GM15510 (cell line): ENCODE measurements around the gene WDR47.

ENCODE experiments used
- POLR2A ChIP-seq: IDR thresholded peaks from 3 replicates; pipeline ENCODE4 v1.6.1; 2011; ENCODE audit warnings: borderline replicate concordance; ENCODE audit not compliant: insufficient read length; ENCODE audit errors: extremely low read depth

The WDR47 gene

GRCh38 chr1:109025694-109026093 is 16.2 kb downstream of the WDR47 start:
- TF ChIP-seq POLR2A = no peak

- TF ChIP-seq POLR2A = no peak
These were observed 17.3 kb downstream of the WDR47 start for GRCh38 chr1:109024646-109025045.

DNA sequence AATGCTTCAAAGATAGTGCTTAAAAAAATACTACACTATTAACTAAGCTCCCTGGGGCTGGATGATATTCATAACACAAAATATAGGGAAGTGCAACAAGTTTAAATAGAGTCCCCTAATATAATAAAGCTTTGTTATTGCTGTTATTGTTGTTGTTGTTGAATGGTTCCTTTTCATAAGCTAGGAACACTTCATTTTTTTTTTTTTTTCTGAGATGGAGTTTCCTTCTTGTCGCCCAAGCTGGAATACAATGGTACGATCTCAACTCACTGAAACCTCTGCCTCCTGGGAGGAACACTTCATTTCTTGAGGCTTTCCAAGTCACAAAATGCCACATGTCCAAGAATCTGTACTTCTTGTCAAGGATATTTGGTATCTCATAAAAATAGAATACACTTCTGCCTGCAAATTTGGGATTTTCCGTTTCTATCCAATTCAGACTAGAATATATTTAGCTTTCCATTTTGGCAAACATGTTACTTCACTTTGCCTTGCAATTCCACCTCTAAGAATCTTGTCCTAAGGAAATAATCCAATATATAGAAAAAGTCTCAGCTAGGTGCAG is 21.1 kb downstream of the WDR47 start:
- no peak for TF ChIP-seq POLR2A

DNA sequence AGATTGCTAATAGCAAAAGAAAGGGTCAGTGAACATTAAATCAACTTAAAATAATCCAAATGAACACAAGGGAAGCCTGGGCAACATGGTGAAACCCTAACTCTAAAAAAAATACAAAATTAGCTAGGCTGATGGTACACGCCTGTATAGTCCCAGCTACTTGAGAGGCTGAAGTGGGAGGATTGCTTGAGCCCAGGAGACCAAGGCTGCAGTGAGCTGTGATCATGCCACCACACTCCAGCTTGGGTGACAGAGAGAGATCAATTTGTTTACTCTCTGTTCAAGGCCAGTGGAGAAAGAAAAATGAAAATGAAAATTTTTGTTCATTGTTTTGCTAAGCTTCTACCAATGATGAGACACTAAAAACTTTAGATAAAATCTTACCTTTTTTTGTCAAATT is 24.8 kb downstream of the WDR47 start:
- TF ChIP-seq POLR2A = no peak

DNA sequence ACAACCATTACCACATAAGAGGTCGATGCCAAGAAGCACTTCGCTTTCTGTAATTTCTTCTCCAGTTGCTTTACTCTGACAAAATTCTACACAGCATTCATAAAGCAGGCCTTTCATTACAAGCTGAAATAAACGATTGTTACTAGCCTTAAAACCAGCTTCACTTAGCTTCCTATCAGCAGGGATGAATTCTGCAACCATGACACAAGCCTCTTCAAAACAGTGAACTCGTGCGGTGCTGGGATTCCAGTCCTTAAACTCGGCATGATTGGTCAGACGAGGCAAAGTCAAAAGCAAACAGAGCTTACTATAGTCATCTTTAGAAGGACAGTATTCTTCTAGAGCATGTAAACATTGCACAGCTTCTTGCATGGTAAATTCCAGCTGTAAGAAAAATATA is 30.6 kb downstream of the WDR47 start:
- TF ChIP-seq POLR2A = no peak

DNA sequence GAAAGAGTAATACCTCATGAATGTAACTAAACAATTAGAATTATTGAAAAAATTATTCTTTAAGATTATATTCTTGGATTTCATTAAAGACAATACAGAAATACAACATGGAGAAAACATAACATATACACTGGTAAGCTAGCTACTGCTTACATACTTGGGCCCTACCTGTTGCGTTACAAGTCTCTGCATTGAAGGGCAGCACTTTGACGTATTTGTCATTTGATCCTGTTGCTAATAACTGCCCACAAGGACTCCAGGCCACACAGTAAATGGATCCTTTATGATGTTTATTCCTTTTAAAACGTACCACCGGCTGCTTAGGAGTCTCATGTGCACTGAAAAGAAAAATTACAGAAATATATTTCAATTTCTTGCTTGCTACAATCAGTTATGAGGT is 58.8 kb downstream of the WDR47 start:
- TF ChIP-seq POLR2A = no peak

DNA sequence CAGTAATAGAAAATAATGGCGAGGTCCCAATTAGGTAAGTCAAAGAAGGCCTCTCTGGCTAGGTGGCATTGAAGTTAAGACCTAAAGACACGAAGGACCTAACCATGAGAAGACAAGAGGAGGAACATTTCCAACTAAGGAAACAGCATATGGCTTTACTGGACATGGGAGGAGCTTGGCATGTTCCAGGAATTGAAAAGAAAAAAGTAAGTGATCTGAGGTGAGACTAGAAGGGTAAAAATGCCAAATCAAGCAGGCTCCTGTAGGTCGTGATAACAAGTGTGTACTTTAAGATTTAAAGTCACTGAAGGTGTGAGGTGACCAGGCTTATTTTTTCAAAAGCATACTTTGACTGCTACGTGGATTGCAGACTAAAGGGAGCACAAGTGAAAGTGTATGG is 65.2 kb downstream of the WDR47 start:
- TF ChIP-seq POLR2A = no peak

- no peak for TF ChIP-seq POLR2A
These were observed 69.0 kb downstream of the WDR47 start for GRCh38 chr1:108972951-108973350.

DNA sequence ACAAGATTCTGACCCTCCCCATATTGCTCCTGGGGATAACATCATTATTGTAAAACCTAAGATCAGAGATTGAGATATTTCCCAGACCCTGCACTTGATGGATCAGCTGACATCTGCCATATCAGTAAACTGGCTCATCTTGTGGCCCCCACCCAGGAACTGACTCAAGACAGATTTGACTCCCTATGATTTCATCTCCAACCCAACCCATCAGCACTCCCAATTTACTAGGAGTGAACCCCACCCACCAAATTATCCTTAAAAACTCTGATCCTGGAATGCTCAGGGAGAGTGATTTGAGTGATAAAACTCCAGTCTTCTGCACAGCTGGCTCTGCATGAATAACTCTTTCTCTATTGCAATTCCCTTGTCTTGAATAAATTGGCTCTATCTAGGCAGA is 72.6 kb downstream of the WDR47 start:
- TF ChIP-seq POLR2A = no peak

- TF ChIP-seq POLR2A = peak; percentile 84
These were observed 78.7 kb downstream of the WDR47 start, which contains the start of gene CLCC1 for GRCh38 chr1:108963052-108963686. Gene CLCC1 (minus strand): TSS chr1:108963484. CDS start chr1:108950437, 13,047 bp downstream.

GRCh38 chr1:108962681-108963051 is 79.2 kb downstream of the WDR47 start:
- TF ChIP-seq POLR2A = no peak

DNA sequence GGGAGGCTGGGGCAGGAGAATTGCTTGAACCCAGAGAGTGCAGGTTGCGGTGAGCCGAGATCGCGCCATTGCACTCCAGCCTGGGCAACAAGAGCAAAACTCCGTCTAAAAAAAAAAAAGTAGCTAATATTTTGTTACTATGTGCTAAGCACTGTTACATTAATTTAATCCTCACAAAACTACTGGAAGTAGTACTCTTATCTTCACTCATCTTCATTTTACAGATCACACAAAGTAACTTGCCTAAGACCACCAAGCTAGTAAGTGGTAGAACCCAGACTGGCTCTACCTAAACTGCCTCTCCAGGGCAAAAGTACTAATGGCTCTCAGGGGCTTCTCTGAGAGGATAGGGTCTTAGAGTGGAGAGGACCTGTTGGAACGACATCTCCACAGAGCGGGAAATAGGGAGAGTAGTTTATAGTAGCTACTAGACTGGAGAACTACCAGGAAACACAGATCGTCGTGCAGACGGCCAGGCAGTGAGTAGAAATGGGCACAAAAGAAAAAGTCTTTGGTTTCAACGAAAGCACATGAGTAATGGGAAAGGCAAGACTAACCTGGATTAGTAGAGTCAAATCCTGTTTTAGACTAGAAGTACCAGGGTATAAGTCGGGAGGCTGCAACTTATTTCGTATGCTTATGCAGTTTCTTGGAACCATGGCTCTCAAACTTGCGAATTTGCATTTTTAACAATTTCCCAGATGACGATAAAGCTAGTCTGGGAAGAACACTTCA is 80.0 kb downstream of the WDR47 start:
- no peak for TF ChIP-seq POLR2A

GRCh38 chr1:108961198-108961597 is 80.7 kb downstream of the WDR47 start:
- TF ChIP-seq POLR2A = no peak

GRCh38 chr1:108960719-108961118 is 81.2 kb downstream of the WDR47 start:
- no peak for TF ChIP-seq POLR2A

DNA sequence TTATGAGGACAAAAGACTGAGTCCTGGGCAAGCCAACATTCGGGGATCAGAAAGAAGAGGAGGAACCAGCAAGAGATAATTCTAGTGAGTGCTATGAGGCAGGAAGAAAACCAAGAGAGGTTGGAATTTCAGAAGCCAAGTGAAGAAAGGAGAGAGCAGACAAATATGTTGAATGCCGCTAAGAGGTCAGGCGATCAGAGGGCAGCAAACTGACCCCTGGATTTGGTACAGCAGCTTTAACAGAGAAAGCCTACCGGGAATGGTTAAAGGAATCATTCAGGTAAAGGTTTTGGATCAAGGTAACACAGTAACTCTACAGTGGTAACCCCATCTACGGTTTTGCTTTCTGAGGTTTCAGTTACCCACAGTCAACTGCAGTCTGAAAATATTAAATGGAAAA is 84.0 kb downstream of the WDR47 start:
- TF ChIP-seq POLR2A = no peak

DNA sequence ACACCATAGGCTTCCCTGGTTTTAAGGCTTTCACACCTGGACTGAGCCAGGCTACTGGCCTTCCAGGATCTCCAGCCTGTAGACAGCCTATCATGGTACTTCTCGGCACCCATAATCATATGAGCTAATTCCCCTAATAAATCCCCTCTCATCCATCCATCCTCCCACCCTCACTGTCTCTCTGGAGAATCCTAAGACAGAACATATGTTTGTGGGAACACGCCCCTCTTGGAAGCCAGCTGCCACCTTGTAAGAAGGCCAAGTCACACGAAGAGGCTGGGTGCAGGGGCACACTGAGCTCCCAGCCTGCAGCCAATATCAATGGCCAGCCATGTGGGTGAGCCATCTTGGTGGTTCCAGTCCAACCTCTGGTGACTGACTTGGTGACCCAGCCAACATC is 86.0 kb downstream of the WDR47 start:
- TF ChIP-seq POLR2A = no peak
